K562 (cell line): Measurements from ENCODE around the gene INPP4B. TPM values are rescaled to one million over a fixed set of nuclear protein-coding genes. Genes with fewer than 3 reads are reported as not detected.

Source experiments
- ATAC-seq: fragments of 200-7000 bp; cut with Tn5 transposase; 3 replicates; pipeline ENCODE4 v1.9.1; 2020; ENCODE audit warnings: moderate library complexity
- BruUV-seq: library from RNA; stranded (reverse); fragments of 400-500 nt; replicated peaks from 2 replicates; lab custom pipeline; 2021; lab: Mats Ljungman, UMichigan
- CTCF ChIA-PET: fragments of 300-600 bp; formaldehyde crosslinking; extraction: SDS; loops from one replicate; lab custom pipeline; 2021; ENCODE audit warnings: low intra/inter-chr PET ratio; lab: Yijun Ruan, JAX
- POLR2A ChIA-PET: fragments of 300-600, 350-650 bp; sonication (Branson Sonifier 250); formaldehyde crosslinking; extraction: SDS; loops from one replicate; lab custom pipeline; 2021; ENCODE audit warnings: antibody characterized with exemption, inconsistent platforms; lab: Yijun Ruan, JAX
- DNase-seq, 4 experiments: peaks; one replicate each; pipeline versions ENCODE4 v3.0.0 to v3.0.0-alpha.2; 2011 to 2018; ENCODE audit warnings: low spot score in 3 of 4, mixed read lengths in 3 of 4; ENCODE audit errors: extremely low read depth in 1 of 4
- FAIRE-seq: peaks from 2 replicates; lab custom pipeline; 2011; peaks lifted over from hg19 to GRCh38; lab: Jason Lieb, UNC
- H2AFZ ChIP-seq: 2 replicates; pipeline ENCODE4 v1.6.0; 2011; ENCODE audit warnings: low read depth, low read length, control low read depth, inconsistent platforms
- H3K27ac ChIP-seq: fragments of 200-600 bp; 3 replicates; pipeline ENCODE4 v1.8.0; 2011; ENCODE audit warnings: low read depth, mild to moderate bottlenecking, control low read depth, inconsistent platforms, low read length, moderate library complexity, mixed read lengths; ENCODE audit errors: extremely low read depth
- H3K27me3 ChIP-seq, 2 experiments: fragments of 300-600 bp in 1 of 2; 2 replicates in 1 of 2; 3 replicates in 1 of 2; pipeline versions ENCODE4 v1.6.0 to v1.8.0; 2011; ENCODE audit warnings: inconsistent platforms in 2 of 2, low read length in 2 of 2, mild to moderate bottlenecking in 1 of 2, mixed read lengths in 1 of 2, moderate library complexity in 1 of 2; ENCODE audit not compliant: control insufficient read depth in 2 of 2, insufficient read depth in 2 of 2
- H3K36me3 ChIP-seq: fragments of 300-600 bp; 3 replicates; pipeline ENCODE4 v1.8.0; 2011; ENCODE audit warnings: mild to moderate bottlenecking, low read length, inconsistent platforms; ENCODE audit not compliant: control insufficient read depth, insufficient read depth
- H3K4me1 ChIP-seq, 2 experiments: fragments of 200-600 bp in 1 of 2; replicated peaks in 1 of 2; 2 replicates in 1 of 2; 3 replicates in 1 of 2; pipeline versions ENCODE4 v1.5.1 to v1.8.0; 2011; ENCODE audit warnings: inconsistent platforms in 2 of 2, low read length in 2 of 2, mild to moderate bottlenecking in 1 of 2, mixed read lengths in 1 of 2, moderate library complexity in 1 of 2; ENCODE audit not compliant: control insufficient read depth in 2 of 2, insufficient read depth in 2 of 2
- H3K4me2 ChIP-seq: 2 replicates; pipeline ENCODE4 v1.6.1; 2011; ENCODE audit warnings: low read length, control low read depth, inconsistent platforms, mixed read lengths; ENCODE audit not compliant: insufficient read depth
- H3K4me3 ChIP-seq: fragments of 200-600 bp; sonication (generic), shearing (Covaris generic); 2 replicates; pipeline ENCODE4 v1.5.1; 2016; ENCODE audit warnings: control low read depth, inconsistent platforms
- H3K79me2 ChIP-seq: fragments of 200-600 bp; 3 replicates; pipeline ENCODE4 v1.8.0; 2011; ENCODE audit warnings: low read length, inconsistent platforms; ENCODE audit not compliant: control insufficient read depth, insufficient read depth
- H3K9ac ChIP-seq, 2 experiments: 2 replicates each; pipeline versions ENCODE4 v1.6.0 to v1.6.1; 2011; ENCODE audit warnings: low read depth in 2 of 2, low read length in 2 of 2, control low read depth in 1 of 2, inconsistent platforms in 1 of 2, mild to moderate bottlenecking in 1 of 2, mixed read lengths in 1 of 2; ENCODE audit not compliant: insufficient read depth in 1 of 2
- H3K9me1 ChIP-seq: one replicate; pipeline ENCODE4 v1.6.0; 2011; ENCODE audit warnings: inconsistent platforms, mild to moderate bottlenecking, low read length, moderate library complexity; ENCODE audit not compliant: control insufficient read depth, insufficient read depth
- H3K9me3 ChIP-seq: replicated peaks from 2 replicates; pipeline ENCODE4 v1.5.1; 2011; ENCODE audit warnings: low read depth, low read length, inconsistent platforms; ENCODE audit not compliant: control insufficient read depth, insufficient read depth
- H4K20me1 ChIP-seq: replicated peaks from 2 replicates; pipeline ENCODE4 v1.6.1; 2011; ENCODE audit warnings: low read length, inconsistent platforms, mixed read lengths; ENCODE audit not compliant: control insufficient read depth, insufficient read depth
- KLF10 ChIP-seq: fragments of 250-450 bp; sonication (Bioruptor Pico); IDR thresholded peaks from 2 replicates; pipeline ENCODE4 v1.6.1; 2021; ENCODE audit warnings: matching md5 sums
- RBM14 ChIP-seq: fragments of 200-400 bp; formaldehyde crosslinking; IDR thresholded peaks from 2 replicates; pipeline ENCODE4 v1.6.1; 2018; ENCODE audit warnings: low read depth, mild to moderate bottlenecking, low read length, moderate library complexity, borderline replicate concordance; ENCODE audit not compliant: insufficient read depth
- ZBTB1 ChIP-seq: sonication (generic); formaldehyde crosslinking; IDR thresholded peaks from 2 replicates; pipeline ENCODE4 v1.8.1; 2023; ENCODE audit warnings: missing genetic modification reagents, low read depth, mild to moderate bottlenecking, borderline replicate concordance
- ZNF253 ChIP-seq: fragments of 250-450 bp; sonication (Bioruptor Pico); conservative IDR thresholded peaks from 2 replicates; pipeline ENCODE4 v1.6.1; 2021; ENCODE audit warnings: mild to moderate bottlenecking
- ZNF274 ChIP-seq: IDR thresholded peaks from 2 replicates; pipeline ENCODE4 v1.6.1; 2011; ENCODE audit warnings: low read depth, mild to moderate bottlenecking, low read length, moderate library complexity, borderline replicate concordance
- WGBS: fragments of 100-300 bp; shearing (Covaris generic); methylation state at CpG from one replicate; pipeline ENCODE4 v1.1.6; 2016; ENCODE audit warnings: low coverage, mixed read lengths; ENCODE audit not compliant: insufficient coverage; ENCODE audit errors: missing lambda C conversion rate; 5-methylcytosine and 5-hydroxymethylcytosine counted together
- in situ Hi-C: fragments of 300-500 bp; cut with MboI; formaldehyde crosslinking; loops from 4 replicates; pipeline ENCODE4 v1.15.0; 2018; ENCODE audit warnings: inconsistent platforms, mixed read lengths
- intact Hi-C: fragments of 100-400 bp; cut with micrococcal nuclease; formaldehyde crosslinking; loops from 2 replicates; pipeline ENCODE4 v1.14.2; 2022
- polyA plus RNA-seq, 8 experiments: library from polyadenylated mRNA; depleted of rRNA in 4 of 8; stranded (reverse) in 5 of 8; unstranded in 3 of 8; fragments of >200 nt; fragmentation: Nextera tagmentation in 2 of 8; fragmentation: Illumina TruSeq in 1 of 8; extraction: Ambion mirVana in 2 of 8; extraction: Trizol in 1 of 8; gene quantifications; 2 replicates each; pipeline versions ENCODE4 v1.2.1 to v1.2.3, GENCODE V29; 2011 to 2014; ENCODE audit warnings: inconsistent platforms in 1 of 8, missing spikeins in 1 of 8
- total RNA-seq, 7 experiments: library from RNA; depleted of rRNA in 6 of 7; stranded (reverse); fragments of >200 nt in 6 of 7; fragmentation: Illumina TruSeq in 2 of 7; extraction: Trizol in 2 of 7; gene quantifications; 2 replicates each; pipeline versions ENCODE4 v1.2.1 to v1.2.3, GENCODE V29; 2011 to 2021; ENCODE audit warnings: low replicate concordance in 1 of 7
- TF ChIP-seq, protein P1 (sequence below), 2 experiments: fragments of 450-650 bp in 1 of 2; sonication (generic) in 1 of 2; formaldehyde crosslinking in 1 of 2; IDR thresholded peaks; 2 replicates each; pipeline versions ENCODE4 v1.7.1 to v1.9.0; 2016 to 2022; ENCODE audit warnings: inconsistent platforms in 1 of 2, mild to moderate bottlenecking in 1 of 2, missing genetic modification reagents in 1 of 2

The INPP4B gene
- total and polyA plus RNA-seq, 9 of the 15 experiments (the other 6 are each of a cell fraction or from before 2014, with no cell fraction given), result 0.04 to 0.11 TPM; not detected in 7

DNA sequence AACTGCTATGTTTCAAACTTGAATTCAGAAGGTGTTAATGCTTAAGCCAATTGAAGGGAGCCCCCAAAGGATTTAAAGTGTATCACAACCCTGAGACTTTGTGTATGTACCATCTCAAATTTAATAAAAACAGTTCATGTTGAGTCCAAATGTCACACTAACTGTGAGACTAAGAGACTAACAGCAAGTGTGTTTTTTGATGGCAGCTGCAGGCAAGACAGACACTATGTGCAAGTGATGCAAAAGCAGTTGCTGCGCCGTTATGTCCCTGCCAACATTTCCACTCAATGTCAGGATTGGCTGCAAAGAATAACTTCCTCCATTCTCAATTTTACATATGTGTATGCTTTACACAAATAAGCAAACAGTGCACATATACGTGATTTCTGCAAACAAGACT, 615.1 kb downstream of the INPP4B start:
- Histone ChIP-seq H3K79me2 (no peaks in the 10 kb centered on the region), H2AFZ (no peak overlapping the region), H3K9ac (no peak overlapping the region), H3K4me2 (no peak overlapping the region), H3K4me1 (no peaks in the 10 kb centered on the region), H3K27ac (no peak overlapping the region), H3K27me3 (no peaks in the 10 kb centered on the region), H3K4me3 (no peak overlapping the region), H3K36me3 (no peaks in the 10 kb centered on the region), H3K9me3 (no peaks in the 10 kb centered on the region), H3K9me1 (no peaks in the 10 kb centered on the region), H4K20me1 (no peaks in the 10 kb centered on the region)
- intact Hi-C loops, result no loop called here
- TF ChIP-seq KLF10 (CRISPR knock-in tag), result no peak
- no peak for TF ChIP-seq ZNF253
- no peak for TF ChIP-seq ZBTB1 (CRISPR knock-in tag)
- TF ChIP-seq, protein P1, sequence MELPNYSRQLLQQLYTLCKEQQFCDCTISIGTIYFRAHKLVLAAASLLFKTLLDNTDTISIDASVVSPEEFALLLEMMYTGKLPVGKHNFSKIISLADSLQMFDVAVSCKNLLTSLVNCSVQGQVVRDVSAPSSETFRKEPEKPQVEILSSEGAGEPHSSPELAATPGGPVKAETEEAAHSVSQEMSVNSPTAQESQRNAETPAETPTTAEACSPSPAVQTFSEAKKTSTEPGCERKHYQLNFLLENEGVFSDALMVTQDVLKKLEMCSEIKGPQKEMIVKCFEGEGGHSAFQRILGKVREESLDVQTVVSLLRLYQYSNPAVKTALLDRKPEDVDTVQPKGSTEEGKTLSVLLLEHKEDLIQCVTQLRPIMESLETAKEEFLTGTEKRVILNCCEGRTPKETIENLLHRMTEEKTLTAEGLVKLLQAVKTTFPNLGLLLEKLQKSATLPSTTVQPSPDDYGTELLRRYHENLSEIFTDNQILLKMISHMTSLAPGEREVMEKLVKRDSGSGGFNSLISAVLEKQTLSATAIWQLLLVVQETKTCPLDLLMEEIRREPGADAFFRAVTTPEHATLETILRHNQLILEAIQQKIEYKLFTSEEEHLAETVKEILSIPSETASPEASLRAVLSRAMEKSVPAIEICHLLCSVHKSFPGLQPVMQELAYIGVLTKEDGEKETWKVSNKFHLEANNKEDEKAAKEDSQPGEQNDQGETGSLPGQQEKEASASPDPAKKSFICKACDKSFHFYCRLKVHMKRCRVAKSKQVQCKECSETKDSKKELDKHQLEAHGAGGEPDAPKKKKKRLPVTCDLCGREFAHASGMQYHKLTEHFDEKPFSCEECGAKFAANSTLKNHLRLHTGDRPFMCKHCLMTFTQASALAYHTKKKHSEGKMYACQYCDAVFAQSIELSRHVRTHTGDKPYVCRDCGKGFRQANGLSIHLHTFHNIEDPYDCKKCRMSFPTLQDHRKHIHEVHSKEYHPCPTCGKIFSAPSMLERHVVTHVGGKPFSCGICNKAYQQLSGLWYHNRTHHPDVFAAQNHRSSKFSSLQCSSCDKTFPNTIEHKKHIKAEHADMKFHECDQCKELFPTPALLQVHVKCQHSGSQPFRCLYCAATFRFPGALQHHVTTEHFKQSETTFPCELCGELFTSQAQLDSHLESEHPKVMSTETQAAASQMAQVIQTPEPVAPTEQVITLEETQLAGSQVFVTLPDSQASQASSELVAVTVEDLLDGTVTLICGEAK (IDR thresholded peaks at IDR 0.05), result no peak
- TF ChIP-seq, protein P1 (CRISPR knock-in tag; IDR thresholded peaks at IDR 0.05), result no peak
- no peak for TF ChIP-seq RBM14
- no peak for TF ChIP-seq ZNF274
- BruUV-seq, result no TSS peak
- no peak for ATAC-seq
- WGBS, result 2% methylated on average over 3 of the region's 3 CpGs
- in situ Hi-C loops, result no loop called here
- POLR2A ChIA-PET, result no interaction called here
- no peak for FAIRE-seq
- CTCF ChIA-PET, result no interaction called here
- DNase-seq, result no peak
